HG03457 (cell line): ENCODE data around the gene TSHZ3.

Experiments used
- ATAC-seq: cut with Tn5 transposase; IDR thresholded peaks from one replicate; pipeline ENCODE4 v1.9.1; 2021; ENCODE audit warnings: moderate number of reproducible peaks; ENCODE audit not compliant: unreplicated experiment

TSHZ3 gene

DNA sequence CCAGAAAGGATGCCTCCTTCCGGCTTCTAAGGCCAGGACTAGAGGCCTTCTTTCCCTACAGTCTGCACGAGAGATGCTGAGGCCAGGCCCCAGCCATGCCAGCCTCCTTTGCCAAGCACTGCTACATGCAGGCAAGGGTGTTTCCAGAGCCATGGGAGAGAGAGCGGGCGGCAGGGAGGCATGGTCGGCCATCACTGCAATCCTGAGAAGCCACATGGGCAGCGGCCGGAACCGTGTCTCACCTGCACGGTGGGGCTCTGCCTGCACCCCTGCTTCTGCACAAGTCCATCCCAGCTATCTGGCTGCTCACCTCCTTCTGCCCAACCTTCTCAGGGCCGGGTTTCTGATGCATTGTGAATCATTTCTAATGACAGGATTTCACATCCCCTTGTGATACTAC, 35.1 kb downstream of the TSHZ3 start:
- no peak for ATAC-seq

DNA sequence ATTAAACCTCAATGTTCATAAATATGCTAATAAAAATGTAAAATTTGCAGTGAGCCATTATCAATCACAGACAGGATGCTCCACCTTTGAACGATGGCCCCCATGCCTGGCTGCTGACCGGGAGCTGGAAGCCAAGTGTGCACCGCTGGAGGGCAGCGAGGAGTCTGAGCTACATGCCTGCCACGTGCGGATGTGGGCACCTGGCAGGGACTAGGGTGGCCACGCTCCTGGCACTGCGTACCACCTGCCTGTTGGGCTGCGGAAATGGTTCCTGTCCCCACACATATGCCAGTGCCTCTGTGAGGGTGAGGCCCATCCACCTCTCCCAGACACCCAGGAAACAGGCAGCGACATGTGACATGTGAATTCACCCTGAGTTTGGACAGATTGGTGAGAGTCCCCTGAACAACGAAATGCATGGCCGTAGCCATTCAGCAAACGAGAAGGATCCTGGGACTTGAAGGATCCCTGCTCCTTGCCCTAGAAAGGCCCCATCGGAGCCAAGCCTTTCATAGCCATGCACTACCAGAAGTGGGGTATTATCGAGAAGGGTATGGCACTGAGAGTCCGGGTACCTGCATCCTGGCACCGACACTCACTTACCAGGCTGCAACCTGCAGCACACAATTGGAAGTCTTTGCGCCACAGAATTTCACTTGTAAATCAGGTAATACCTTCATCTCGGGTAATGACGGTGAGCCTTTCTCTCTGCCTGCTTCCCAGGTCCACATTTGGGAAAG, 35.8 kb downstream of the TSHZ3 start:
- no peak for ATAC-seq

DNA sequence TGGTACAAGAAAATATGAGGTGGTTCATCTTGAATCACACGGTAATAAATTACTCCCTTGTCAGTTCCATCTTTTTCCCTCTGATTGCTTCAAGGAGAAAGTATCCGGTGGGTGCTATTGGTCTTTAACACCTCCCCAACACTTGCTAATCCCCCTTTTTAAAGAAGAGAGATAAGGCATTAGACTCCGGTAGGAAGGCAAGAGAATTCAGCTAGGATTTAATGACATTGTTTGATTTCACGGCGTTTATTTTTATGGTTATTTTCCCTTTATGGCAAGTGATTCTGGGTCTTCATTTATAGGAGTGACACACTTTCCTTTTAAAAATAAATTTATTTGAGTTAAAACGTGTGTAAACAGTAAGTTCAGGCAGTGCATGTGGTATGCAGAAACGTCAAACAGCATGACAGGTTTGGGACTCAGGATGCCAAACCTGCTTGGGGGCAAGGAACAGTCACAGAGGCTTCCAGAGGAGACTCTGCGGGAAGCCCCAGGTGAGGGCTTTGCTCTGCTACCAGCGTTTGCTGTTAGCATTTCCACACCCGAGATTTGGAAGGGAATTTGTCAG, 36.5 kb downstream of the TSHZ3 start:
- no peak for ATAC-seq

- ATAC-seq: no peak
These were observed 37.1 kb downstream of the TSHZ3 start for GRCh38 chr19:31312009-31312676.

GRCh38 chr19:31310432-31311133, 38.7 kb downstream of the TSHZ3 start:
- no peak for ATAC-seq

GRCh38 chr19:31308781-31309180, 40.5 kb downstream of the TSHZ3 start:
- ATAC-seq: no peak

GRCh38 chr19:31307071-31307669, 42.1 kb downstream of the TSHZ3 start:
- no peak for ATAC-seq

DNA sequence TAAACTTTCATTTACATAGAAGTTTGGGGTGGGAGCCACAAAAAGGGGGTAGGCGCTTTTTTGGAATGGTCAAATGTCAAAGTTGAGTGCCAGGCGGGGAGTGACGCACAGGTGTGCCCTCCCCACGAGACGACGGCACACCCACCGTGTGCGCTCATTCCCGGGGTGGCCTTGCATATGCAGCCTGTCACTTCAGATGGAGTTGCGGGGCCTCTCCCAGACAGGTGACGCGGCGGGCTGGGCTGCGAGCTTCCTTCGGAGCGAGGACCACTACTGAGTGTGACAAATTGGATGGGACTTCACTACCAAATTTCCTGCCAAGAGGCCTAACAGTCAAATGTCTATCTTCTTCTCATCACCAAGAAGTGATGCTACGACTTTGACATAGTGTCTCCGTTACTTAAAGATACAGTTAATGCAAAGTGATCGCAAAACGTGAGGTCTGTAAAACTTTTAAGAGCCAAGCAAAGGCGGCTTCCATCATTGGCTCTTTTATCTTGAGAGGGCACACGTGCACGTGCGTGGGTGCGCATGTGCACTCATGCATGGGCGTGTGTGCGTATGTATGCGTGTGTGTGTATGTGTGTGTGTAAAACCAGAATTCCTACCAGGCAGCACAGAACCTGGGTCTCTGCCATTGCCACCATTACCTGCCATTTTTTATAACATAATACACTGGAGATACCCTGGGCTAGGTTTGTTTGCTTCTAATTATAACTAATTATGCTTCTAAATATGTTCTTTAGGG, 43.1 kb downstream of the TSHZ3 start:
- no peak for ATAC-seq

DNA sequence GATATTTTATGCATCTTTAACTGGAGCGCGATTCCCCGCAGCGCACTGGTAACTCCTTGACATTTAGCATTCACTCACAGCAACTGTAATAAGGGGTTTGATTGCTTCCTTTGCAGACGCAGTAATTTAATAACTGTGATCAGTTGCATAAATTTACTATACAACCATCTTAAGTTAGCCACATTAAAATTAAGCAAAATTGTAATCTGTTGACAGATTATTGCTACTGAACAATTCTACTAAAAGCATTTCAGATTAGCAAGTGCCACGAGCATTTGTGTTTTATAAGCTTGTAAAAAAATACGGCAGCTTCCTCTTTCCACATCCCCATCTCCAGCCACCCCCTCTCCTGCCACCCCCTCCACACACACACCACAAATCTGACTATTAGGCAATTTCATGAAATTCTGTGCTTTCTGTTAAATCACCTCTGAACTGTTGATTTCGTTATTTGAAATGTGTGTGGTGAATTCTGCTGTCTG, 44.4 kb downstream of the TSHZ3 start:
- ATAC-seq: no peak

- no peak for ATAC-seq
These were observed 45.9 kb downstream of the TSHZ3 start for GRCh38 chr19:31303262-31303815.

DNA sequence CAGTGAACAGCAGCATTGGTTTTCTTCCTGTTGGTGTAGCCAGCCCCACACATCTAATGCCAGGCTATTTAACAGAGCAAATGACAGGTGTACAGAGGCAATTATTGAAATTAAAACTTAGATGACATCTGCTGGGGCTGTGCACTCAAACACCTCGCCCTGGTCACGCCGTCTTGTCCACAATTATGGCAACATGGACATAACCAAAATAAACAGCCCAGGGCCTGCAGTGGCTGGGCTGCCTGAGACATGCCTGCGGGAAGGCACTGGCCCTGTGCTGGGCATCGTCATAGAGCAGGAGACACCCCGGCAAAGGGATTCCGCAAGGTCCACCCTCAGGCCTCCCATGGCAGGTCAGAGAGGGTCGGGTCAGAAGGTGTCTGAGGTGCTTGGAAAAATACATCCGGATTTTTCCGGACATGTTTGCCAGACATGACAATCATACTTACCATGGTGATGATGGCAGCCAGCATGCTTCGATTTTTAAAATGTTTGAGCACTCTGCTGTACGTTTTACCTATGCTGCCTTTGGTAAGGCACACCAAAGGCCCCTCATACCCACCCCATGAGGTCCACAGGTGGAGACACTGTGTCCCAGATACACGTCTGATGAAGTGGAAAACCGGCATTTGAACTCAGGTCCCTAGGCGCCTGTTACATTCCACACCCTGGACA, 47.8 kb downstream of the TSHZ3 start:
- ATAC-seq: no peak

DNA sequence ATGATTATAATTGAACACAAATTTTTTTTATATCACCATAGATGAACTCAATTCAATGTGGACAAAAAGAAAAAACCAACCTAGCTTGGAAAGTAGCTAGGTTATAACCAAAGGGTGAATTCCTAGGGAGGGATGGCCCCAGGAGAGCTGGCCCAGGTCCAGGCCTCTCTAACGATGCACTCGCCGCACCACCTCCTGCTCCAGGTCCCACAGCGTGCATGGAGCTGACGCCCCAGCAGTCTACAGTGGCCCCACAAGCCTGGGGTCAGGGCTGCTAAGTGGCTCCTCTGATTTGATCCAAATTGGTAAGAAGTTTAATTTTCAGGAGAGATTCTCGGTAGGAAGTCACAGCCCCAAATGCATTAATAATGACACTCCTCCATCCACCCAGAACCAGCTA, 48.8 kb downstream of the TSHZ3 start:
- ATAC-seq: no peak

DNA sequence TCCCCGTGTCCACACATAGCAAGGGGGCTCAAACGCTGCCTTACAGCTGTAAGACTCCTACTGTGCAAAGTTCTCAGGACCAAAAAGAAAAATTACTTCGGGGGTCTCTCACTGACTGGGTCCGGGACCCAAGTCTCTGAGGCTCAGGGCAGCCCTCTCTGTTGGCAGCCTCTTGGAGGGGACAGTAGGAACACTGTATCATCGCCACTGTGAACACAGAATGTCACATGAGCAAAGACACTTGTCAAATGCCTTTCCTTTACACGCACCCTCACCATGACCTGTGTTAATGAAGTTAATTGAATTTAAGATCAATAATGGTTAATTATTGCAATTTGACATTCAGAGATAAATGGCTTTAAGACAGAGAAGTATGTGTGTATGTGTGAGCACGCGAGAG, 49.6 kb downstream of the TSHZ3 start:
- ATAC-seq: no peak

DNA sequence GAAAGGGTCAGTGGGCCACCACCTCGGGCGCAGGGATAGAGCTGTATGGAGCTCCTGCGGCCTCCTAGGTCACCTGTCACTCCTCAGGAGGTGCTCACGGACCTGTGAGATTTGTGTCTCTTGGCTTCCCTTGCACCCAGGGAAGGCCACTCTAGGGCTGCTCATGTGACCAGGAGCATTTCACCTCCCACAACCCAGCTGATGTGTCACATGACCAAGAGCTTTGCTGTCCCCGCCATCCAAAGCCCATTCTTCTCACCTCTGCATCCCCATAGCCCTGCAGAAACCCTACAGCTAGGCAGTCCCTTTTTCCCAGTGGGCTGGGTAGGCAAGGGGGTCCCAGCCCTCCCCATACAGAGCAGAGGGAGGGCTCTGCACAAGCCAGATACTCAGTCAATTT, 51.2 kb downstream of the TSHZ3 start:
- no peak for ATAC-seq

GRCh38 chr19:31296741-31297390, 52.4 kb downstream of the TSHZ3 start:
- no peak for ATAC-seq

DNA sequence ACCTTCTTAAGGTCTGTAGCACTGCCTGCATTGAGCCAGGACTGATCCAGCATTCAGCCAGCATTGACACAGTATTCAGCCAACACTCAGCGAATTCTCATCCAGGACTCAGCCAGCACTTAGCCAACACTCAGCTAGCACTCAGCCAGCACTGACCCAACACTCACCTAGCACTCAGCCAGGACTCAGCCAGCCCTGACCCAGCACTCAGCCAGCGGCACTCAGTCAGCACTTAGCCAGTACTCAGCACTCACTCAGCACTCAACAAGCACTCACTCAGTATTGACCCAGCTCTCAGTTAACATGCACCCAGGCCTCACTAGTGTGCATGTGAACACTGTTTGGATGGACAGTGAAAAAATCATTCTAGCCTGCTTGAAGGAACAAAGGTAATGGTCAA, 55.0 kb downstream of the TSHZ3 start:
- no peak for ATAC-seq

- ATAC-seq: no peak
These were observed 56.5 kb downstream of the TSHZ3 start for GRCh38 chr19:31292639-31293185.

DNA sequence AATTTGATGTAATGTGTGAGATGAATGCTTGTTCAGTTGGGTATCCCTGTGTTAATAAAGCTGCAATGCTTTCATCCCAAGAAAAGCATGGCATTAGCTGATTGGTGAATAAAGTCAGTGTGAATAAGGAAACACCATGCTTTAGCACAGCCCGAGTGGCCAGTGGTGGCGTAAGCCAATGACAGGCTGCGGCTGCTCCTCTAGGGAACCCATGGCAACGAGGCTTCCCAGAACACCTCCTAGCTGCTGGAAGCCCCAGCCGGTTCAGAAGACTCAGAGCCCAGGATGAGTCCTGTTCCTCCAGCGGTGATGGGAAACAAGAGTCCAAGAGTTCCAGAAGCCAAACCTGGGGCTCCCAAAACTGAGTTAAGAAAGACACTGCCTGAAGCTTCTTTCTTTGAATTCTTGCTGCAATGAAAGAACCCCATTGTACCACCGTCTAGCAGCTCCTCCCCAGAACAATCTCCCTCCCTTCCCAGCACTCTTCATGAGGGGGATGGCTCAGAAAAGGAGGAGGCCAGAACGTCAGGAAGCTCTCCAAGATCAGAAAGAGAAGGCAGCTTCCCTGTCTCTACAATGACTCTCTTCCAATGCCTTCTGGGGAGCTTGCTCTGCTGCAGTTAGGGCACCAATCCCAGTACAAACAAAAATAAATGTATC, 58.2 kb downstream of the TSHZ3 start:
- no peak for ATAC-seq
